Fibroblast of mammary gland (primary cell): ENCODE measurements around the gene GABPB1.
A peak's percentile ranks its signal among the peaks of the same experiment; 100 is the strongest.

Source experiments
- DNase-seq: peaks from one replicate; pipeline ENCODE4 v3.0.0-alpha.2; 2010; ENCODE audit warnings: low read depth
- H3K4me3 ChIP-seq: 2 replicates; pipeline ENCODE4 v1.5.1; 2011; ENCODE audit warnings: low read depth, mild to moderate bottlenecking, low read length, moderate library complexity; ENCODE audit not compliant: control insufficient read depth
- CTCF ChIP-seq: conservative IDR thresholded peaks from 2 replicates; pipeline ENCODE4 v1.5.1; 2011; ENCODE audit warnings: low read depth, low read length, inconsistent platforms; ENCODE audit not compliant: control insufficient read depth, insufficient read depth

The GABPB1 gene

GRCh38 chr15:50257332-50257731, 97.7 kb downstream of the GABPB1 start:
- TF ChIP-seq CTCF: no peak
- no peak for DNase-seq
- H3K4me3 ChIP-seq: no peak overlapping the region

GRCh38 chr15:50256188-50257041, 98.6 kb downstream of the GABPB1 start:
- DNase-seq: peak; percentile 75
- no peak for TF ChIP-seq CTCF
- H3K4me3 ChIP-seq: no peak overlapping the region

- H3K4me3 ChIP-seq: no peak overlapping the region
- TF ChIP-seq CTCF: no peak
- DNase-seq: no peak
These were observed 102.4 kb downstream of the GABPB1 start for GRCh38 chr15:50252556-50252955.

GRCh38 chr15:50251638-50252182, 103.3 kb downstream of the GABPB1 start:
- TF ChIP-seq CTCF: no peak
- H3K4me3 ChIP-seq: no peak overlapping the region
- DNase-seq: no peak

- DNase-seq: no peak
- no peak overlapping the region for H3K4me3 ChIP-seq
- no peak for TF ChIP-seq CTCF
These were observed 104.1 kb downstream of the GABPB1 start for GRCh38 chr15:50250760-50251394.

- H3K4me3 ChIP-seq: no peak overlapping the region
- no peak for TF ChIP-seq CTCF
- peak; percentile 37 for DNase-seq
These were observed 105.3 kb downstream of the GABPB1 start for GRCh38 chr15:50249704-50250103.
